Pulmonary artery endothelial cell (primary cell): Measurements from ENCODE around the gene CCDC34. TPM values are rescaled to one million over a fixed set of nuclear protein-coding genes. Genes with fewer than 3 reads are reported as not detected.

Source experiments
- DNase-seq: peaks from one replicate; pipeline ENCODE4 v3.0.0-alpha.2; 2011; ENCODE audit warnings: low read depth, low spot score
- total RNA-seq: library from RNA; depleted of rRNA; stranded (reverse); fragments of >200 nt; gene quantifications from 2 replicates; pipeline ENCODE4 v1.2.3, GENCODE V29; 2014

Gene CCDC34
- total RNA-seq, 1 donor from 2014 or later, result 4.6 TPM

DNA sequence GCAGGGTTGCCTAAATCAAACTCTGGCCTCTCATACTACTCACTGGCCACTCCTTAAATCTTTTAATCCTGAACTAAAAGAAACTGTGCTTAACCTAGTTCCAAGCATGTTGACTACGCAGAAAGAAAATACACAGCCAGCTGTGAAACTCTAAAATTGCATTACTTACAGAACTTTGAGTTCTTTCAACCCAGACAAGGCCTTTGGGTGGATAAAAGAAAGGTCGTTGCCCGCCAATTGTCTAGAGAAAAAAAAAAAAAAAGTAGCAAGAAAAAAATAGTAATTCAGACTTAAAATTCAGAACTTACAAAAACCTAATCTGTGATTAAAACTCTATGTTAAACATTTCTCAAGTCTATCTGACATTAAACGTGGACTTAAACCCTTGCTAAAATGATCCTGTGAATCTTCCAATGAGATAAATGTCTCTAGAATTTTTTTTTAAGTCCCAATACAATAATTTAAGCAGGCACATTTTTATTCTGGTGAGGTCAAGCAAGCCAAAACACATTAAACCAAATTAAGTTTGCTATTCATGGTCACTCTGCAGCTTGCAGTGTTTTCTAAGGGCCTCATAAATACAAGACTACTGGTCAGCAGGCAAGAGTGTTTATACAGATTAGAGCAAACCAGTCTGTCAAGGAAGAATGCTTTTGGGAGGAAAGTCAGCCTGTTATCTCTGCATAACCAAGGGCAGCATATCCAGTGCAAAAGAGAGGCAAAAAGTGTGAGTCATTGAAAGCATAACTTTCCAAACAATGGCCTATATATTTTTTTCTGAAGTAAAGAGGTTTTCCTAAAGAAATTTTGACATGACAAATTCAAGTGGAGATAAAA, 29.5 kb upstream of the CCDC34 start:
- peak; percentile 67 for DNase-seq

DNA sequence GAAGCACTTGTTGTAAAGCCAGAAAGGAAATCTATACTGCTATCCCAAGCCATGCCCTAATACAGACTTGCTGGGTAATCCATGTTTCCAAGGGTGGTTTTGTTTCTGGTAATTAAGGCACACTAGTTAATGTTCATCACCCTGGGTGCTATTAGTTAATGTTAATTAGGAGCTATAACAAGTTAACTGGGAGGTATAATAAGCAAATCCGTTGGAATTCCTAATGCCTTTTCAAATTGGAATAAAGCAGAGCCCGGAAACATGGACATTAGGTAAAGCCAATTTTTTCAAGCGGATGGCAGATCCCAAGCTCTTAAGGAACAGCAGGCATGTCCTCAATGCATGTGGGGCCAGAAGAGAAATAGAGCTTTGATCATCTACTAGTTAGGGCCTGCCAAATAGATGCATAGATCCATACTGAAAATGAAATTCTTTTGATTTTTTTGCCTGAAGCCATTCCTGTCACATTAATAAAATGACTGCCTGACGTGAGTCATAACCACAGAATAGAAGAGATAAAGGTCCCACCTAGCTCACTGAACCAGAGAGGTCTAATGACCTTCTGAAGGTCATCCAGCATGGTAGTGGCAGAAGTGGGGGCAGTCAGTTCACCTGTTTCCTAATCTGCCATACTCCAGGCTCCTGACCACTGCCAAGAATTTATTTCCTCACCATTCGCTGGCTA, 28.5 kb upstream of the CCDC34 start:
- no peak for DNase-seq

DNA sequence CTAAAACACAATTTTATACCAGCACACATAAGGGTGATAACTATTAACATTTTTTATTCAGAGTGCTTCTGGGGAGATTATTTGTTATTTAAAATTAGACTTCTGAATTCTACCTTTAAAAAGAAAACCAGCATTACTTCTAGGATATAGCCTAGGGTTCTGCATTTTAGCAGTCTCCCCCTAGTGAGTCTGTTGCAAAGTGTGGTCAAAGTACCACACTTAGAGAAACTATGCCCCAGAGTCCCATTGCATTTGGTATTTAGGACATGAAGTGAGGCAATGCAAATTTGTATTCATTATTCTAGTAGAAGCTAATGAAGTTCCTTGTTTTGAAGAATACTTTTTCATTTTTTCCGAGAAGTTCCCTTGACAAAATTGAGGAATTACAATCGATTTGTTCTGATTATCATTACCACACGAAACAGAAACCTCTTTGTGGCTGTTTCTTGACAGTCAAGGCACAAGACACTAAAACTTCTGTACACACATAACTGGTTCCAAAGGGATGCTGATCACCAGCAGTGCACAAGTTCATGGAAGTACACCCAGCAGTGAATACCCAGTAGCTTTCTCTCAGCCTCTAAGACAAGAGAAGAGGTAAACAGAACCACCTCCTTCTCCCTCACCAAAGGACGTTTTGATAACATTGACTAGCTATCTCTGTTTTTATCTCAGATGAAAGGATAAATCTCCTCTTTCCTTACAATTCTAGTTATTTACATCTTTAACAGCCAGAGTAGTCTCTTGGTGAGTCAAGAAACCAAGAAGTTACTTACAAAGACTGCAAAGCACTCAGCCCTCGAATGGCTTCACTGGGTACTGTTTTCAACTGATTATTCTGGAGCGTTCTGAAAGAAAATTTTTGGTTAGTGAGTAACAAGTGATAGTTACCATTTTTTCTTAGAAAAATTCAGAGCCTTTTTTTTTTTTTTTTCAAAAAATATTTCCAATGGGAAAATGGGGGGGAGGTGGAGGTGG, 27.6 kb upstream of the CCDC34 start:
- no peak for DNase-seq

DNA sequence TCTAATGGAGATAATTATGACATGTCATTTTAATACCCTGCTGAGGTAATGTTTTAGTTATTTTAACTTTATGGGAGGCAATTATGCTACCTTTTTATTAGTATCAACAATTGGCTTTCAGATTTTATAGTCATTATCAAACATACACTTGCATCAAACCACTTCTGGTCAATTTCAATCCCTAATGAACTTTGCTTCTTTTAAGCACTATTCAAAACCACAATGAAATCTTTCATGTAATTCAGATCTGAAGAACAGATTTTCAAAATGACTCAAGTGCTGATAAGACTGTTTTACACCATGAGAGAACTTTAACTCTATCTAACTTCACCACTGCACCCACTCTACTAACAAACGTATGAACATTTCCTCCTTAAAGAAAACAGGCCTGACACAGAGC, 25.9 kb upstream of the CCDC34 start:
- DNase-seq, result no peak

DNA sequence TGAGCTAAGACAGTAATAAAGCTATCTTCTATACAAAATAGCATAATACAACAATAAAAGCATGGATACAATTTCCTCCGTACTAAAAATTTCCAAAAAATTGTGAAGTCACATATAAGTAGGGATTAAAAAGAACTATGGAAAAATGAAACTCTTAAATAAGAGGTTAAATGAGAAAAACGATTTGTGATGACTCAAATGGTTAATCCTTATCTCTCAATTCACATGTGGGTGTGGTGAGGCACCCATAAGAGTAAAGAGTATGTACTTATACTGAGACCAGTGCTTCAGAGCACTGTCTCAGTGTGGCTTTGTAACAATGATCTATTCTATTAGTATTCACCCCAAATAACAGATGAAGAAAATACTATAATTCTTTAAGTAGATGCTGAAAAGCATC, 25.0 kb upstream of the CCDC34 start:
- no peak for DNase-seq

DNA sequence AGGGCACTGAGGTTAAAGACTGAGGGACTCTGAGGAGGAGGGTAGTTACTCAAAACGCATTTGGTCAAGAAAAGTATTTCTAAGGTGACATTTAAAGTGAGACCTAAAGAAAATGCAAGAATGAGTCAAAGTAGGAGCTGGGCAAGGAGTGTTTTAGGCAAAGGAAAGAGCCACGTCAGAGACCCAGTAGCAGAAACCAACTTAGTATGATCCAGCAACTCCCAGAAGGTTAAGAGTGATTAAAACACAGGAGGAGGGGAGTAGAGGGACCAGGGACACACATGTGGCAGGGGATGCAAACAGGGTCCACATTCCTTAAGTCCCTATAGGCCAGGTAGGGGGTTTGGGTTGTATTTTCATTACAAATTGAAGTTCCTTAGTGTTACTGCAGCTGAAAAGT, 24.3 kb upstream of the CCDC34 start:
- no peak for DNase-seq

DNA sequence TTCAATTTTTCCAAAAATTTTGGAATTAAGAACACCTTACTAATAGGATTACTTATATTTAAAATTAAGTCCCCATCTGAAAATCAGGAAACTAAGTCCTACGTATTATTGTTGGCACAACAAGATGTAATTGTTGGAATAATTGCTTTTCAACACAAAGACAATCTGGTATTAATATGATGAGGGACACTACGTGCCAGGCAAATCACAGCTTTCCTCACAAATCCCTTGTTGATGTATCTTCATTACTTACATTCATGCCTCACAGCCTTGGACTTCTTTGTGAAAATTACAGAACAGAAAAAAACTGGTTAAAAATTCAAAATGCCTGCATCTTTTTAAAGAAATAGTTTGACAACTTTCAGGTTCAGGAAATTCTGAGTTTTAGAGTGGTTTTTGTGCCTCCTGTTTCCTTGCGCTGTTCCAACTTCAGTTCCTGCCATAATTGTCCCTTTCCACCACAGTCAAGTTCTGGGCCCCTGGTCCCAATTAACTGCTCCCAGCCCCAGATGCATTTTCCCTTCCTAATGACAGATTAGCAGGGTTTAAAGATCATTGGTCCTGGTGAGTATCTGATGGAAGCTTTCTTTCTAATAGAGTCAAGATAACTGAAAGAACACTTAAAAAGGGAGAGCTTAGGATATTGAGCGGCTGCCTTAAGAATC, 23.3 kb upstream of the CCDC34 start:
- DNase-seq, result no peak

DNA sequence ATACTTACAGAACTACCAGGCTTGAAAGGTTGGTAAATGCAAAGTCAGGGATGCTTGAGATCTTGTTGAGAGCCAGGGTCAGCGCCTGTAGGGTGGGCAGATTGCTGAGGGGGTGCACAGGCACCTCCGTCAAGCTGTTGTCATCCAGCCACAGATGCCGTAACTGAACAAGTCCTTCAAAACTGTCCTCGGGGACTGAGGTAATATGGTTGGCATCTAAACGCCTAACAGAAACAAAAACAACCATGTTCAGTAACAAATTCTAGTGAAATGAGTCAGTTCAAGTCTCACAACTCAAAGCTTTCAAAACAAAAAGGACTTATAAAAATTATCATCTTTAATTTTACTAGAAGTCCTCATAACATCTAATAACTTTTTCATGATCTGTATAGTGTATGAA, 22.2 kb upstream of the CCDC34 start:
- peak; percentile 29 for DNase-seq

DNA sequence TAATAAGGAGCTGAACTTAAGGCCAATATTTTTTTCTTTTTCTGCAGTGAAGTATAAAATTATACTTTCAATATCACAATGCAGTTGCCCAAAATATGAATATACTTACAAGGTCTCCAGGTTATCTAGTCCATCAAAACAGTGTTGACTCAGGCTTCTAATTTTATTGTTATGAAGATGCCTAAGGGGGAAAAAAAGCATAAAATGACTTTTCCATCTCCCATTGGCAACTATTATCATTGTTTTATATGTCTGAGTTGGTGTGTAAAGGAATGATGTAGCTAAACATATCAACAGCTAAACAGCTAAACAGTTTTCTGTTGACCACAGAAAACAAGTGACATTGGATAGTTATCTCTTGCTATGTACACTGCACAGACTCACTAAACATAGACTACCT, 21.2 kb upstream of the CCDC34 start:
- DNase-seq, result no peak

DNA sequence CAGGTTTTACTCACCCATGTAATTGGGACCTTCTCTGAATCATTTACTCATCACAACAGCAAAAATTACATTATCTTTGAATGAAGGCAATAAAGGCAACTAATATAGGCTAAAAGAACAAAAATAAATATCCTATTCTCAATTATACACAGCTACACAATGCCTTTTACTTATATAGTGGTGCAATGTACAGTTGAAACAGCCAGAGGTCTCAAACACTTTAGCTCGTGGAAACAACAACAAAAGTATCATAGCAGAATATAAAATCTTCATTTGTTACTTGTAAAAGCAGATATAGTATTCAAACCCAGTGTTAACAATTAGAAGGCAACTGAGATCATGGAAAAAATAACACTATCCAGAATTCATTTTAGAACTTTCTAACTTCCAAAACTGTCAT, 20.6 kb upstream of the CCDC34 start:
- no peak for DNase-seq

DNA sequence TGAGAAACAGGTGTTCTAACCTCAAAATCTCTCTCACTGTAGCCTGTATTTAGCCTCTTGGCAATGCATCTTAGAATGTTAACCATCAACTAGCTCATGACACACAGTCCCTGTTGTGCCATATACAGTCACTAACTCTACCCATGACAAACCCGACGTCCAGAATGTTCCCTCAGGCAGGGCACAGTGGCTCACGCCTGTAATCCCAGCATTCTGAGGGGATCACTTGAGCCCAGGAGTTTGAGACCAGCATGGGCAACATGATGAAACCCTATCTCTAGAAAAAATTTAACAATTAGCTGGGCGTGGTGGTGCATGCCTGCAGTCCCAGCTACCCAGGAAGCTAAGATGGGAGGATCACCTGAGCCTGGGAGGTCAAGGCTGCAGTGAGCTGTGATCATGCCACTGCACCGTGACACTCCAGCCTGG, 18.2 kb upstream of the CCDC34 start:
- DNase-seq, result no peak

DNA sequence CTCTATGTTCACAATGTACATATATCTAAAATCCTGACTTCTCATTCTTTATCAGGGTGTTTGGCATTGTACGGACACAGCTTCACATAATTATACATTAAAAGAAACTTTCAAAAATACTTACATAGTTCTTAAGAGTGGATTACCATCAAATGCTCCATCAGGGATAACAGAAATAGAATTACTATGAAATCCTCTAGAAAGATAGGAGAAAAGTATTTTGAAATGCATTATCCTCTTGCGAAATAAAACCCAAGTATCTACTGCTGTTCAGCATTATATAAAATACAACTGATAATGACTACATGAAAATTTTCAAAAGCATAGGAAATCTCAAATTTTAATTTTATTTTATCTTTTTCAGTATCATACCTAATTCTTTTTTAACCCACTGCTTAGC, 17.8 kb upstream of the CCDC34 start:
- no peak for DNase-seq

DNA sequence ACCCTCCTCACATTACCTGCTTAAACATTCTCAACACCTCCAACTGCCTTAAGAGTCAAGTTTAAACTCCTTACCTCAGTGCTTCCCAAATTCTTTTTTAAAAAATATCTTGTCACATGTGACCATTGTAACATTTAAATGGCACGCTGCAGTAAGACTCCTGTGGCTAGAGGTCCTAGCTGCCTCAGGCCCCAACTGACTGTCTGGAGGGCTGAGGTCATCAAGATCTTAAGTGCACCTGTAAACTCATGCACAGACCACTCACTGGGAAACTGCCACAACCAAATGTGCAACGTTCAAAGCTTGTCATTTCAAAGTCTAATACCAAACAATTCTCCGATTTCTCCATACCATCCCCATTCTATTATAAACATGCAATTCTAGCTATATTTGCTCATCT, 16.4 kb upstream of the CCDC34 start:
- DNase-seq, result no peak

DNA sequence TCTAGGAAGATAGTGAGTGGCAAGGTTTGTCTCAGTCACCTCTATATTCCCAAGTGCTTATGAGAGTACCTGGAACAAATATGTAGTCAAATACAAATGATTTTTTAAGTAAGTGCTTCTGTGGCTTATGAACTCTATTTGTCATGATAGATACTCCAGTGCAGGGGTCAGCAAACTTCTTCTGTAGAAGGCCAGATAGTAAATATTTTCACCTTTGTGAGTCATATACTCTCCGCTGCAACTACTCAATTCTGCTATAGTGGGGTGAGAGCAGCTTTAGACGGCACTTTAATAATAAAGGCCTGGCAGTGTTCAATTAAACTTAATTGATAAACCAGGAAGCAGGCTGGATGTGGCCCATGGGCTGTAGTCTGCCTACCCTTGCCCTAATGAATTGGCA, 12.4 kb upstream of the CCDC34 start:
- no peak for DNase-seq

DNA sequence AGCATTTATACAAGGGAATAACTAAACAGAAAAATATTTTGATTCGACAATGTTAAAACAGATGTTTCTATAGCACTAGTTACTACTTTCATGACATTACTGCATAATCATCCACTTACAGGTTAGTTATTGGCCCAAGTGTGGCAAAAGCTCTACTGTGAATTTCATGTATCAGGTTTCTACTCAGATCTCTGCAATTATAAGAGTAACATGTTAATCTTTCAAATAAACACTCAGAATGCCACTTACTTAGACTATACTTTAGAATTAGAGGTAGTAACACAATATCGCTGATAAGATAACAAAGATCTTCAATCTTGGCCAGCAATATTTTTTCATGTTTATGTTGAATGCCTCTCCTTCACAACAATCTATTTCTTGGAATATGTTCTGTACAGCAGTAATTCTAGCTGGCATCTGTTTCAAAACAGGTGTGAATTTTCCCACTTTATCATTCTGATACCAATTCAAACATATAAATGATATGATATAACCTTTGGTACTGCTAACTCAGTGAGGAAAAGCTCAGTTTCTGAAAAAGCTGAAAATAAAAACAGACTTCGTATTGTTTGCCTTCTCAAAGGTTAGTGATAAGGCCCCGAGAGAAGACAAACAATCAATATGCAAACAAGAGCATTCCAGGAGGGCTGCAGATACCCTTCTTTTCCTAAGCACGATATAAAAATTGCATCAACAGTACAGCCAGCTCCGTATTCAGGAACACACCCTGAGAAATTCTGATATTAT, 11.0 kb upstream of the CCDC34 start:
- no peak for DNase-seq

DNA sequence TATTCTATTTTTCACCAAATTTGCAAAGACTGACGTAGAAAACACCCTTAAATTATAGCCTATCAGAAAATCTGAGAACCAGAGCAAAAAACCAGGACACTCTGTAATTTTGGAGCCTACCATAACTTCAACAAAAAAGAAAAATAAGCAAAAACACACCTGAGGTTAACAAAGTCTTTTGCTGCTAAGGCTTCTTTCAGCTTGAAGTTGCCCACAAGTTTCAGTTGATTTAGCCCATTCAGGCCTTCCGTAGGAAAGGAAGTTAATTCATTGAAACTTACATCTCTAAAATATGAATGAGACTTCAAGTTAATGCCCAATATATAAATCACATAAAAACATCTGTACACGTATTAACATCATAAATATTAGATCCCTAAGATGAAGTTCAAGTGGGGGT, 10.4 kb upstream of the CCDC34 start:
- no peak for DNase-seq

DNA sequence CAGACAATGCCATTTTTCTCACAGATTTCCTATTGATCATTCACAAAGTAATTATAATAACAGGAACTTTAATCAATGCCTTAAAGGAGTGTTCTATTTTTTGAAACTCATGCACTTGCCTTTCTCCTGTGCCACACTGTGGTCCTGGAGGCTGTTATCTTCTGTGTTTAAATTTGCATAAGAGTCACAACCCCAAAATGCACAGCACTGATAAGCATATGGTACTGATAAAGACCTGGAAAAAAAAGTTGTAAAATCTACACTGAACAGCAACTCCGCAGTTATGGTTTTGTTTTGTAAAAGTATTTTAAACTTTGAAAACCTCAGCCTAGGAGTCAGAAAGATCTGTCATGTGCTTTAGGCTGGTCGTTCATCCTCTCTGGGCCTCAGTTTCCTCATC, 9.1 kb upstream of the CCDC34 start:
- DNase-seq, result no peak

DNA sequence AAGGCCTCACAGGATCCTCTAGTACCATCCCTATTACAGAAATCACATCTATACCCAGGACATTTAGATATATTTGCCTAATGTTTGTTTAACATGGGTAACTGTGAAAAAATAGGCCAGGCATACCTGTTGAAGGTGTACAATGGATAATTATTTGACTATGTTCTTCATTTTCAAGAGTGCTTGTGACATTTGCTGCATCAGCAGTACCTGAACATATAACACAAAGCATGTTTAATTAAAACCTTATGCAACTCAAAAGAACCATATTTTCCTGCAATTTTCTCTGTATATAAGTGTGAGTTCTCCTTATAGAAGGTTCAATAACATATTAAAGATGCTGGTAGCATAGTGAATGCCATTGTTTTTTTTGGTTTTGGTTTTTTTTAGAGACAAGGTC, 8.5 kb upstream of the CCDC34 start:
- no peak for DNase-seq

DNA sequence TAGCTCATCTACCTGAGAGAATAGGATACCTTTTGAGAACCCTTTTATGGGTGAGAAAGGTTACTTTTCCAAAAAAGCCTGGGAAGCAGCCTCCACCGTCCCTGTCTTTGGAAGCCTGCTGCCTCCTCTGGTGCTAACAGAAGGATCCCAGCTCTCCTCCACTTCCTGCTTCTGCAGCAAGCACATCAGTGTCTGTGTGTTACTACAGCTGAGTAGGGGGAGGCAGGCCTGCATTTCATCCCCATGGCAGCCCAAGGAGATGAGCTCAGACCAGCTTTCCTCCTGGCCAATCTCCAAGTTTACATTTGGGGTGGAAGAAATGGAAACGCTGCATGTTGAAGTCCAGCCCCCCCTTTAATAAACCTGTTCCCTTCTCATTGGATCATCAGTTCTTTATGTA, 7.4 kb upstream of the CCDC34 start:
- no peak for DNase-seq

DNA sequence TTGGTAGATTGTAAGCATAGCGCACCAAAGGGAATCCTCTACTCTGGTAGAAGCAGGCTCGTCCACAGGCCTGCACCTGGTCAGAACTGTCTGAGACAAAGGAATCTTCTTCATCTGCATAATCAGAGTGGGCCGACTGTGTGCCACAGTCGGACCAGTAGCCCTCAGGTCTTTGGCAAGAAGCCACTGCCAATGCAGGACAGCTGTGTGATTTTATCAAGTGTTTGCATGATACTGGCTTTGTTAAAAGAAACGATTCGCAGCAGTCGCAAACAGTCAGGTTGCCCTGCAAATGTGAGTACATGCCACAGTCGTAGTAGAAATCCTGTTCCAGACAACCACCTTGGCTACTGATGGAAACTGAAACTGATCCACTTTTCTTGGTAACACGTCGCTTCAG, 4.9 kb upstream of the CCDC34 start:
- no peak for DNase-seq
